ENCODE measurements around the gene WNT7A.
A peak's percentile ranks its signal among the peaks of the same experiment; 100 is the strongest.
"Not testable (repeated sequence)": the region's sequence is repeated elsewhere in the genome, so short reads cannot be mapped to it uniquely, and the experiment has no call there.

WNT7A gene

GRCh38 chr3:13879946-13880810 is at the start of gene WNT7A:
Gene WNT7A, minus strand, starts transcription at chr3:13880071. Its CDS starts 255 bp downstream, at chr3:13879816.
- no peak for DNase-seq

- DNase-seq, result not testable (repeated sequence)
These were observed 48.9 kb upstream of the WNT7A start for GRCh38 chr3:13928741-13929140.

DNA sequence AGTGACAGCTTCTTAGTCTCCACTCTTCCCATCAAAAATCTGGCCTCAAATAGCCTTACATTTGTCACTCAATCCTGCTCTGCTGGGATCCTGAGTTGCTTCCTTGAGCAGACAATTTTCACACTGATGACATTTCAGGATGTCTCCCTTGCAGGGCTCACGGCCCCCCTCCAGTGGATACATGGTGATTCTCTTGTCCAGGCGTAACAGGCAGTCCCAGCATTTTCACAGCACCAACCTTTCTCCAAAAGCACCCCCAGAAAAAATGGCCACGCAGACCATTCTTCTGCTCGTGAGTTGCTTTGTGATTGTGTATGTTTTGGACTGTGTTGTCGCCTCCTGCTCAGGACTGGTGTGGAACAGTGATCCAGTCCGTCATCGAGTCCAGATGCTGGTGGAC is 47.4 kb upstream of the WNT7A start:
- no peak for DNase-seq

DNA sequence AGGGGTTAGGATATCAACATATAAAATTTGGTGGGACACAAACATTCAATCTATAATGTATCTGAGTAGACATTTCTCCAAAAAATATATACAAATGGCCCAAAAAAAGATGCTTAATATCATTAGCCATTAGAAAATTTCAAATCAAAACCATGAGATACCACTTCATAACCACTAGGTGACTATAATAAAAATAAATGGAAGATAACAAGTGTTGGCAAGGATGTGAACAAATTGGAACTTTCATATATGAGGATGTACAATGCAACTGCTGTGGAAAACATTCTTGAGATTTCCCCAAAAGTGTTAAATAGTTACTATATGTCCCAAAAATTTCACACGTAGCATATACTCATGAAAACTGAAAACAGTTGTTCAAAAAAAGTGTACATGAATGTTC is 36.5 kb upstream of the WNT7A start:
- DNase-seq, result no peak

GRCh38 chr3:13902648-13903238 is 22.9 kb upstream of the WNT7A start:
- no peak for DNase-seq

- no peak for DNase-seq
These were observed 22.2 kb upstream of the WNT7A start for GRCh38 chr3:13901935-13902584.

DNA sequence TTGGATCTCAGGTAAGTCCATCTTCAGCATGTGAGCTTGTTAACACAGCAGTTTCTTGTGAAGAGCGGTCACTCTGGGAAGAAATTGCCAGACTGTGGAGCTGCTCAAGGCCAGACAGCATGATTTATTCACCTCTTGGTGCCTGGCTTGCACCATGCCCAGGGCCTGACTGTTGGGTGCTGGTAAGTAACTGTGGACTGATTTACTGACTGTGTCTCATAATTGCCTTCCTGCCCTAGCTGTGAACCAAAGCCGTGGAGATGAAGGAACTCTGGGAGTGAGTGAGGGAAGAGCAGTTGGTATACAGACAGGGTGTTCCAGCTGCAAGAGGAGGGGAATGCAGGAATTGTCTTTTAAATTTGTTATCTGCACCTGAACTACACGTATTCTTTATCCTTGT is 18.5 kb upstream of the WNT7A start:
- no peak for DNase-seq

- DNase-seq, result peak; percentile 74
These were observed 16.7 kb upstream of the WNT7A start for GRCh38 chr3:13896473-13897154.

- DNase-seq, result peak; percentile 75
These were observed 15.6 kb upstream of the WNT7A start for GRCh38 chr3:13895155-13896105.

- DNase-seq, result no peak
These were observed 14.9 kb upstream of the WNT7A start for GRCh38 chr3:13894807-13895154.

DNA sequence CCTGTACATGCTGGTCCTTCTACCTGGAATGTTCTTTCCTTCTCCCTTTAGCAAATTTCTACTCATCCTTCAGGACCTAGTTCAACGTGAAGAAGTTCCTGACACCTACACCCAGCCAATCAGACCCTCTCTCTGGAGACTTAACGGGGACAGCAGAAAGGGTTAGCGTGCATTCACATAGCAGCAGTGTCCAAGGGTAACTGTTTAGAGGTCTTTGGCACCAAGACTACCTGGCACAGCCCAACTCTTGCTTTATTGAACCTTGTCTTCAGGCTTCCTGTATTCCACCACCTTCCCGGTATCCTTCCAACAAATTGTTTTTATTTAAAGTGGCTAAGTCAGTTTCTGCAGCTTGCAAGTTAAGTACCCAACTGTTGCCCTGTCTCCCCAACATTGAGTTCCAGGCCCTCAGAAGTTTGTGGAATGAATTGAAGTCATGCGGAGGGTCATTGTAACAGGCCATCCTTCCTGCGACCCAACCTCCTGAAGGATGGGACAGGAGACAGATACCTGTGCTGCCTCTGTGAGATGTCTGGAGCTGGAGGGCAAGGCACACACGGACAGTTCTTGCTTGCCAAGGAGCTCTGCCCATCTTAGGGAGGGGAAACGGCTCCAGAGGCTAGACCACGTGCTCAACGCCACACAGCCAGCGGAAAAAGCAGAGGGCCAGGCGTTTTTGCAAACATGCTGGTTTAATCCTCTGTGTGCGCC is 14.4 kb upstream of the WNT7A start:
- DNase-seq, result no peak

DNA sequence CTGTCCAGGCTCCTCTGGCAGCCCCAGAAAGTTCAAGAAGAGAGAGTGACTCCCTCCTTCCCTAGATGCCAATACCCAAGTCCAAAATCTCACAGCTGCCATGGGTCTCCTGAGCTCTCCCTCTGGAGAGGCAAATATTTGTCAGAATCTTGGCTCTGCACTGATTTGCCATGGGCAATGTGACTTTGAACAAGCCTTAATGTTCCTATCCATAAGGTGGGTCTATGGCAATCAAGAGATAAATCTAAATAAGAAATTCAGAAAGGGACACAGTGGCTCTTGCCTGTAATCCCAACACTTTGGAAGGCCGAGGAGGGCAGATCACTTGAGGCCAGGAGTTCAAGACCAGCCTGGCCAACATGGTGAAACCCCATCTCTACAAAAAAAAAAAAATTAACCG is 12.4 kb upstream of the WNT7A start:
- no peak for DNase-seq

DNA sequence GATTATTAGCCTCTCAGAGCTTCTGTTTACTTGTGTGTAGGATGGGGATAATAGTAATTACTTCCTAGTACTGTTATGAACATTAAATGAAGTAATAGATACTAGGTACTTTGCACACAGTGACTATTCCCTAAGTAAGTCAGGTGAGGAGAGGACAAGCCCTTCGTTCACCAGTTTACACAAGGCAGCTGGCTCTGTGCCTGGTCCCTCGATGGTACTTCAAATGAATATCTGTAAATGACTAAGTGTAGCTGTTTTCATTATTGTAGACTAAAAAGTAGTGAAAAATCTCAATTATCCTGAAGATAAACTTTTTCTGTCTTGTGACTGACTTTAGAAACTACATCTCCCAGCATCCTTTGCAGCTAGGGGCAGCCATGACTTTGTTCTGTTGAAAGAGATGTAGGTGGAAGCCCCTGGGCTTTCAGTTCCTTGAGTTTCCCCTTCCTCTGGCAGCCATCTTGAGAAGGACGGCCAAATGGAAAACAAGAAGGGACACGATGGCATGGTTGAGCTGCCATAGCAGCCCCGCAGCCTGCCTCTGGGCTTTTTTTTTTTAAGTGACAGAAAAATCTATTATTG is 11.7 kb upstream of the WNT7A start:
- DNase-seq, result peak; percentile 23

- no peak for DNase-seq
These were observed 11.1 kb upstream of the WNT7A start for GRCh38 chr3:13891017-13891392.

DNA sequence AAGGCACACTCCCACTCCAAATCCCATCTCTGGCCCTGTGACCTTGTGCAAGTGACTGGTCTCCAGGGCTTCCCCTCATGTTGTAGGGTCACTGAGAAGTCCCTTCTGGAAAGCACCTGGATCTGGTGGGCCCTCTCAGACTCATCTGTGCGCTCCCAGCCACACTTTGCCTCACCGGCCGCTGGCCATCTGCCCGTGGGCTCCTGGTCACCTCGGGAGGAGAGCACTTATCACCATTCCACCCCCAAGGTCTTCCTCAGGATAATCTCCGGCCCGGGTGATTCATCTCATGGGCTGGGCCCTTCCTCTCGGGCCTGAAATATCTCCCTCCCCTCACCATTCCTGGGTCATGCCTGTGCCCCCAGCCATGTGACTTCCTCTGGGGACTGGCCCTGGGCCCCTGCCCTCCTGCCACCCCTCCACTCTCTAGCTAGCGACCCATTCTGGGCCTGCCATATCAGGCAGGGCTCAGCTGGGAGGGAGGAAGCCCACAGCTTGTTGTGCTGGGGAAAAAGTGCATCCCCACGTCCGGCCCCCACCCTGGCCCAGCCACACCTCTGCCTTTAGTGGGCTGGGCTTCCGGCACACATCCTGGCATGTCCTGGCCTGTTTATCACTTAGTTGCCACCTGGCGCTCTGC is 10.6 kb upstream of the WNT7A start:
- no peak for DNase-seq

- no peak for DNase-seq
These were observed 8.7 kb upstream of the WNT7A start for GRCh38 chr3:13888576-13888975.

GRCh38 chr3:13887495-13888300 is 7.8 kb upstream of the WNT7A start:
- no peak for DNase-seq

DNA sequence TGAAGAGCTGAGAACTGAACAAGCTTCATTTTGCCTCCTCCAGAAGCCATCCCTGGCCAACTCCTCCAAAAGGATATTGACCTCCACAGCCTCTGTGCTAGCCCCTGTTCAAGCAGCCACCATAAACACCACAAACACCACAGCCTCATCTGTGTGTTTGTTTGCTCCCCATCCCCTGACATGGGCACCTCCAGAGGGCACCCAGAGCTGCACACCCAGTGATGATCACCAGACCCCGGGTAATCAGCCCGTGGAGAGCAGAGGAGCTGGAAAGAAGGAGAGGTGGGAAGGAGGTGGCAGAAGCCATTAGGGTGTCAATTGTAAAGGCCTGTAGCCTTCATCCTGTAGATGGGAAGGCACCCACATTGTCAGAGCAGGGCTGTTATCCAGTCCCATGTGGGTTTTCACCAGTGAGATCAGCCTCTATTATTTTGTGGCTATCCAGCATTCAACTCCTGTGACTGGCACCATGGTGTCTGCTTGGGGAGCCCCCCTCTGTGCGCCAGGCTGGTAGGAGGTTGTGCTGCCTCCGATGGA is 6.8 kb upstream of the WNT7A start:
- no peak for DNase-seq

- DNase-seq, result no peak
These were observed 5.8 kb upstream of the WNT7A start for GRCh38 chr3:13885704-13886010.

All from OCI-M1 (cell line).